HepG2 (cell line): Measurements from ENCODE around the gene NELFCD. TPM values are rescaled to one million over a fixed set of nuclear protein-coding genes. Genes with fewer than 3 reads are reported as not detected.

Source experiments
- CEBPG ChIP-seq: IDR thresholded peaks from 2 replicates; pipeline ENCODE4 v1.6.1; 2016
- ELF3 ChIP-seq: IDR thresholded peaks from 2 replicates; pipeline ENCODE4 v1.6.1; 2016; ENCODE audit warnings: missing genetic modification reagents, missing compliant biosample characterization
- FLYWCH1 ChIP-seq: sonication (generic); formaldehyde crosslinking; IDR thresholded peaks from 2 replicates; pipeline ENCODE4 v1.8.1; 2023; ENCODE audit warnings: mild to moderate bottlenecking, missing genetic modification reagents
- FOXM1 ChIP-seq: sonication (generic); formaldehyde crosslinking; IDR thresholded peaks from 2 replicates; pipeline ENCODE4 v1.5.0; 2020; ENCODE audit warnings: missing genetic modification reagents
- HDAC1 ChIP-seq: sonication (generic); formaldehyde crosslinking; IDR thresholded peaks from 2 replicates; pipeline ENCODE4 v1.5.1; 2020; ENCODE audit warnings: mild to moderate bottlenecking, missing genetic modification reagents
- KLF9 ChIP-seq: IDR thresholded peaks from 2 replicates; pipeline ENCODE4 v1.6.1; 2016; ENCODE audit warnings: low read depth
- MAZ ChIP-seq, 2 experiments: sonication (generic) in 1 of 2; formaldehyde crosslinking in 1 of 2; IDR thresholded peaks; 2 replicates each; pipeline versions ENCODE4 v1.5.0 to v1.6.1; 2012 to 2020; ENCODE audit warnings: low read depth in 2 of 2, mild to moderate bottlenecking in 2 of 2, borderline replicate concordance in 1 of 2, improper control_type of control experiment in 1 of 2, low read length in 1 of 2, missing genetic modification reagents in 1 of 2, moderate library complexity in 1 of 2
- MXI1 ChIP-seq: IDR thresholded peaks from 3 replicates; pipeline ENCODE4 v1.6.1; 2012; ENCODE audit warnings: low read depth, low read length, inconsistent platforms, borderline replicate concordance
- NCOA5 ChIP-seq: sonication (generic); formaldehyde crosslinking; IDR thresholded peaks from 2 replicates; pipeline ENCODE4 v1.4.0; 2020; ENCODE audit warnings: missing genetic modification reagents
- NFYC ChIP-seq: IDR thresholded peaks from 2 replicates; pipeline ENCODE4 v1.6.1; 2016; ENCODE audit warnings: missing genetic modification reagents, missing compliant biosample characterization
- PCBP1 ChIP-seq: fragments of 200-400 bp; formaldehyde crosslinking; IDR thresholded peaks from 2 replicates; pipeline ENCODE4 v1.6.1; 2017; ENCODE audit warnings: mild to moderate bottlenecking, low read depth, low read length, borderline replicate concordance
- PCBP2 ChIP-seq: fragments of 200-400 bp; formaldehyde crosslinking; optimal IDR thresholded peaks from 2 replicates; pipeline ENCODE3; 2018; ENCODE audit warnings: low read length, low read depth; ENCODE audit not compliant: poor library complexity, severe bottlenecking
- PHF8 ChIP-seq: sonication (generic); formaldehyde crosslinking; IDR thresholded peaks from 2 replicates; pipeline ENCODE4 v1.5.0; 2020; ENCODE audit warnings: missing genetic modification reagents
- PLRG1 ChIP-seq: fragments of 450-650 bp; conservative IDR thresholded peaks from 2 replicates; pipeline ENCODE4 v1.6.1; 2016
- RNF2 ChIP-seq: fragments of 450-650 bp; conservative IDR thresholded peaks from 2 replicates; pipeline ENCODE4 v1.6.1; 2016; ENCODE audit warnings: low read depth
- SIX4 ChIP-seq: sonication (generic); formaldehyde crosslinking; IDR thresholded peaks from 2 replicates; pipeline ENCODE4 v1.4.0; 2020; ENCODE audit warnings: missing genetic modification reagents
- SNAPC2 ChIP-seq: sonication (generic); formaldehyde crosslinking; IDR thresholded peaks from 2 replicates; pipeline ENCODE4 v1.8.1; 2022; ENCODE audit warnings: mild to moderate bottlenecking, missing genetic modification reagents
- STAG1 ChIP-seq: sonication (generic); formaldehyde crosslinking; IDR thresholded peaks from 2 replicates; pipeline ENCODE4 v1.4.0; 2020; ENCODE audit warnings: missing genetic modification reagents
- SUZ12 ChIP-seq: fragments of 150-350 bp; IDR thresholded peaks from 2 replicates; pipeline ENCODE4 v1.6.1; 2014; ENCODE audit warnings: low read depth, low read length
- TCF7L2 ChIP-seq: IDR thresholded peaks from 2 replicates; pipeline ENCODE4 v1.6.1; 2011; ENCODE audit warnings: mild to moderate bottlenecking, low read depth, low read length, moderate library complexity
- XRCC5 ChIP-seq: fragments of 200-400 bp; formaldehyde crosslinking; optimal IDR thresholded peaks from 2 replicates; pipeline ENCODE3; 2017; ENCODE audit warnings: mild to moderate bottlenecking, low read length
- ZNF205 ChIP-seq: IDR thresholded peaks from 2 replicates; pipeline ENCODE4 v1.6.1; 2018; ENCODE audit warnings: missing biosample characterization, missing genetic modification reagents
- ZNF3 ChIP-seq: IDR thresholded peaks from 2 replicates; pipeline ENCODE4 v1.7.0; 2017; ENCODE audit warnings: inconsistent platforms
- ZNF337 ChIP-seq: sonication (generic); formaldehyde crosslinking; IDR thresholded peaks from 2 replicates; pipeline ENCODE4 v1.5.1; 2020; ENCODE audit warnings: missing genetic modification reagents, low read depth, mild to moderate bottlenecking, borderline replicate concordance
- polyA plus RNA-seq, 8 experiments: library from polyadenylated mRNA; depleted of rRNA in 3 of 8; stranded (reverse) in 7 of 8; unstranded in 1 of 8; fragments of >200 nt; fragmentation: Illumina TruSeq in 4 of 8; extraction: Trizol in 4 of 8; gene quantifications; 2 replicates each; pipeline versions ENCODE4 v1.2.1 to v1.2.3, GENCODE V29; 2011 to 2016; ENCODE audit warnings: low read depth in 4 of 8, missing spikeins in 1 of 8, mixed read lengths in 1 of 8; ENCODE audit not compliant: insufficient read depth in 1 of 8
- total RNA-seq, 5 experiments: library from RNA; depleted of rRNA; stranded (reverse); fragments of >200 nt; fragmentation: Illumina TruSeq; extraction: Trizol; gene quantifications; 2 replicates each; pipeline ENCODE4 v1.2.3, GENCODE V29; 2016; ENCODE audit warnings: low read depth in 1 of 5
- TF ChIP-seq, protein P1 (sequence below): sonication (generic); formaldehyde crosslinking; IDR thresholded peaks from 2 replicates; pipeline ENCODE4 v1.4.0; 2020; ENCODE audit warnings: mild to moderate bottlenecking, missing genetic modification reagents
- TF ChIP-seq, protein P2 (sequence below): sonication (generic); formaldehyde crosslinking; IDR thresholded peaks from 2 replicates; pipeline ENCODE4 v1.5.0; 2020; ENCODE audit warnings: mild to moderate bottlenecking, low read depth, missing genetic modification reagents, borderline replicate concordance
- TF ChIP-seq, protein P3 (sequence below), 2 experiments: sonication (generic) in 1 of 2; formaldehyde crosslinking in 1 of 2; IDR thresholded peaks; 2 replicates each; pipeline versions ENCODE4 v1.4.0 to v1.6.1; 2018 to 2020; ENCODE audit warnings: missing genetic modification reagents in 2 of 2, borderline replicate concordance in 1 of 2, low read depth in 1 of 2, mild to moderate bottlenecking in 1 of 2, missing biosample characterization in 1 of 2

Gene NELFCD
- total and polyA plus RNA-seq, 2 of the 13 experiments (the other 11 are each of a cell fraction or from before 2014, with no cell fraction given) = 159 to 203 TPM

DNA sequence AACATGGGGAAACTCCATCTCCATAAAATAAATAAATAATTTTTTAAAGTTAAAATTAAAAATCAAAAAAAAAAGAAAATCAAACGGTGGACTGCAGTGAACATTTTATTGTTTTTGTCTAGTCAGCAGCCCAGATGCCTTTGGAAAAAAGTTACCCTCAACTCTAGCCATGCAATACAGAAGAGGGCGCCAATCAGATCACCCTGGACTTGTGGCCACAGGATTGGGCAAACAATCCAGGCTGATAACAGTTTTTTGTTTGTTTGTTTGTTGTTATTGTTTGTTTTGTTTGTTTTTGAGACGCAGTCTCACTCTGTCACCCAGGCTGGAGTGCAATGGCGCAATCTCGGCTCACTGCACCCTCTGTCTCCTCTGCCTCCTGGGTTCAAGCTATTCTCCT lies 30.5 kb upstream of the NELFCD start (continued):
- TF ChIP-seq, protein P1, sequence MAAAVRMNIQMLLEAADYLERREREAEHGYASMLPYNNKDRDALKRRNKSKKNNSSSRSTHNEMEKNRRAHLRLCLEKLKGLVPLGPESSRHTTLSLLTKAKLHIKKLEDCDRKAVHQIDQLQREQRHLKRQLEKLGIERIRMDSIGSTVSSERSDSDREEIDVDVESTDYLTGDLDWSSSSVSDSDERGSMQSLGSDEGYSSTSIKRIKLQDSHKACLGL = no peak
- TF ChIP-seq STAG1 (peak; percentile 55), TCF7L2 (no peak), XRCC5 (no peak), SNAPC2 (CRISPR knock-in tag) (no peak), NCOA5 (CRISPR knock-in tag) (no peak), MAZ (IDR thresholded peaks at IDR 0.05; ENCODE audit: borderline replicate concordance, low read depth, low read length) (no peak), MAZ (CRISPR knock-in tag; IDR thresholded peaks at IDR 0.05; ENCODE audit: low read depth) (no peak), CEBPG (CRISPR knock-in tag) (no peak), ELF3 (no peak), PCBP2 (no peak), NFYC (CRISPR knock-in tag) (no peak), HDAC1 (CRISPR knock-in tag) (no peak), ZNF3 (CRISPR knock-in tag) (no peak), PCBP1 (no peak), SIX4 (CRISPR knock-in tag) (no peak), ZNF337 (no peak), RNF2 (no peak), SUZ12 (no peak), PLRG1 (no peak), KLF9 (CRISPR knock-in tag) (no peak), PHF8 (no peak), MXI1 (no peak), ZNF205 (CRISPR knock-in tag) (no peak), FOXM1 (no peak), FLYWCH1 (CRISPR knock-in tag) (no peak)
- TF ChIP-seq, protein P2, sequence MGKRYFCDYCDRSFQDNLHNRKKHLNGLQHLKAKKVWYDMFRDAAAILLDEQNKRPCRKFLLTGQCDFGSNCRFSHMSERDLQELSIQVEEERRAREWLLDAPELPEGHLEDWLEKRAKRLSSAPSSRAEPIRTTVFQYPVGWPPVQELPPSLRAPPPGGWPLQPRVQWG (CRISPR knock-in tag) = no peak
- TF ChIP-seq, protein P3, sequence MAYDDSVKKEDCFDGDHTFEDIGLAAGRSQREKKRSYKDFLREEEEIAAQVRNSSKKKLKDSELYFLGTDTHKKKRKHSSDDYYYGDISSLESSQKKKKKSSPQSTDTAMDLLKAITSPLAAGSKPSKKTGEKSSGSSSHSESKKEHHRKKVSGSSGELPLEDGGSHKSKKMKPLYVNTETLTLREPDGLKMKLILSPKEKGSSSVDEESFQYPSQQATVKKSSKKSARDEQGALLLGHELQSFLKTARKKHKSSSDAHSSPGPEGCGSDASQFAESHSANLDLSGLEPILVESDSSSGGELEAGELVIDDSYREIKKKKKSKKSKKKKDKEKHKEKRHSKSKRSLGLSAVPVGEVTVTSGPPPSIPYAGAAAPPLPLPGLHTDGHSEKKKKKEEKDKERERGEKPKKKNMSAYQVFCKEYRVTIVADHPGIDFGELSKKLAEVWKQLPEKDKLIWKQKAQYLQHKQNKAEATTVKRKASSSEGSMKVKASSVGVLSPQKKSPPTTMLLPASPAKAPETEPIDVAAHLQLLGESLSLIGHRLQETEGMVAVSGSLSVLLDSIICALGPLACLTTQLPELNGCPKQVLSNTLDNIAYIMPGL (CRISPR knock-in tag; IDR thresholded peaks at IDR 0.05; ENCODE audit: borderline replicate concordance in 1 of 2, low read depth in 1 of 2) = no peak
